NB4 (cell line): Measurements from ENCODE around the gene AGPAT1.

Experiments used
- CTCF ChIP-seq: IDR thresholded peaks from one replicate; pipeline ENCODE4 v1.5.1; 2012; ENCODE audit warnings: low read depth, low read length
- MAX ChIP-seq: IDR thresholded peaks from 2 replicates; pipeline ENCODE4 v1.6.1; 2011; ENCODE audit warnings: low read depth, low read length
- MYC ChIP-seq: IDR thresholded peaks from 2 replicates; pipeline ENCODE4 v1.6.1; 2011; ENCODE audit warnings: low read depth, low read length
- POLR2A ChIP-seq: IDR thresholded peaks from 2 replicates; pipeline ENCODE4 v1.6.1; 2011; ENCODE audit warnings: mild to moderate bottlenecking; ENCODE audit not compliant: insufficient read length; ENCODE audit errors: extremely low read depth

GRCh38 chr6:32148289-32149091 is 27.4 kb downstream of the AGPAT1 start:
- TF ChIP-seq MAX, result no peak
- no peak for TF ChIP-seq CTCF
- TF ChIP-seq POLR2A, result no peak
- no peak for TF ChIP-seq MYC
